Kidney (tissue), 14 donors: ENCODE results near the gene RGS17. TPM values are rescaled to one million over a fixed set of nuclear protein-coding genes. Genes with fewer than 3 reads are reported as not detected.

Experiments used
- DNase-seq, 5 donors: peaks; one replicate each; pipeline ENCODE4 v3.0.0-alpha.2; 2013 to 2020
- FAIRE-seq: peaks from 2 replicates; lab custom pipeline; 2012; peaks lifted over from hg19 to GRCh38; lab: Jason Lieb, UNC
- H3K27ac ChIP-seq, 2 donors: one replicate each; pipeline ENCODE4 v1.7.0; 2013; ENCODE audit warnings: low read depth in 2 of 2, low read length in 2 of 2, inconsistent platforms in 1 of 2
- H3K27me3 ChIP-seq: one replicate; pipeline ENCODE4 v1.7.1; 2013; ENCODE audit warnings: low read length, inconsistent platforms; ENCODE audit not compliant: control insufficient read depth, insufficient read depth
- H3K36me3 ChIP-seq, 3 donors: one replicate each; pipeline versions ENCODE4 v1.7.0 to v1.7.1; 2013; ENCODE audit warnings: low read length in 3 of 3, control low read depth in 1 of 3, inconsistent platforms in 1 of 3; ENCODE audit not compliant: insufficient read depth in 3 of 3, control insufficient read depth in 2 of 3
- H3K4me1 ChIP-seq, 3 donors: one replicate each; pipeline versions ENCODE4 v1.7.0 to v1.7.1; 2013; ENCODE audit warnings: low read length in 3 of 3, inconsistent platforms in 1 of 3, low read depth in 1 of 3; ENCODE audit not compliant: control insufficient read depth in 2 of 3, insufficient read depth in 2 of 3
- H3K4me3 ChIP-seq, 3 donors: one replicate each; pipeline versions ENCODE4 v1.7.0 to v1.8.1; 2013; ENCODE audit warnings: low read length in 3 of 3, control low read depth in 1 of 3, inconsistent platforms in 1 of 3
- H3K9ac ChIP-seq, 3 donors: one replicate each; pipeline versions ENCODE4 v1.7.0 to v1.7.1; 2013; ENCODE audit warnings: low read length in 3 of 3, control low read depth in 1 of 3, inconsistent platforms in 1 of 3
- H3K9me3 ChIP-seq, 3 donors: one replicate each; pipeline versions ENCODE4 v1.7.0 to v1.7.1; 2013; ENCODE audit warnings: low read length in 3 of 3, control low read depth in 1 of 3, inconsistent platforms in 1 of 3; ENCODE audit not compliant: control insufficient read depth in 2 of 3, insufficient read depth in 1 of 3
- intact Hi-C: fragments of 100-400 bp; cut with DNase I; formaldehyde crosslinking; loops from one replicate; pipeline ENCODE4 v1.11.1; 2022
- polyA plus RNA-seq: library from polyadenylated mRNA; stranded (reverse); fragments of 350-450 nt; fragmentation: Illumina TruSeq; extraction: RNeasy Lipid Tissue Mini Kit (QIAGEN cat#74804); gene quantifications from one replicate; pipeline ENCODE4 v1.2.3, GENCODE V29; 2014; ENCODE audit warnings: low read depth, low replicate concordance; ENCODE audit not compliant: insufficient read depth
- total RNA-seq: library from RNA; stranded (reverse); fragmentation: NEBNext Ultra II Directional; extraction: Animal tissue kit (Norgen Biotek cat#: 25700); gene quantifications from one replicate; pipeline ENCODE4 v1.2.1, GENCODE V29; 2021
- TF ChIP-seq, protein P1 (sequence below): IDR thresholded peaks from 3 replicates; pipeline ENCODE4 v1.5.1; 2012; ENCODE audit warnings: mild to moderate bottlenecking, moderate library complexity, borderline replicate concordance; ENCODE audit not compliant: insufficient read depth; ENCODE audit errors: extremely low read depth
- donor health status: control.
- donor health status: control.
- donor health status: control.
- donor health status: control.
- donor health status: control.
- donor health status: DM: yes; HTN: yes; CAD: no.
- donor health status: Normal renal cell carcinoma (clear cell type).

The RGS17 gene
- total and polyA plus RNA-seq, 2 donors from 2014 or later: 0.28 TPM; not detected in 1

DNA sequence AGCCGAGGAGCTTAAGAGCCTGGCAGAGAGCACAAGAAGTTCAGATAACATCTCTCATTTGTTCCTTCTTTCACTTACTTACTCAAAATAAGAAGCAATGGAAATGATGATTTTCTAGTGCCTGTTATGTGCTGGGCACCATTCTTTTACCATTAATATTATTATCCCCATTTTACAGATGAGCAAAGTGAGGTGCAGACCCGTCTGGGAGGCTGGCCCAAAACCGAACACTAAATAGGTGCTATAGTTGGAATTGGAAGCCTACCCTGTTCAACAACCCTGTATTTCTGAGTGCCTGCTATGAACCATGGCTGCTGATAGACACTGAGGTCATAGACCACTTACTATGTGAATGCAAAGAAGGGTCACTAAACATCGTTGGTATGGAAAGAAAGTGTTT is 103.6 kb downstream of the RGS17 start:
- Histone ChIP-seq H3K27me3 (no peaks in the 10 kb centered on the region), H3K4me3 (no peak overlapping the region), H3K9ac (no peak overlapping the region), H3K36me3 (no peaks in the 10 kb centered on the region), H3K9me3 (no peaks in the 10 kb centered on the region), H3K4me1 (peaks cover 0 to 3% (median 0%) of the 10 kb centered on the region in 3 donors), H3K27ac (no peak overlapping the region)
- intact Hi-C loops: no loop called here
- no peak for DNase-seq
- TF ChIP-seq, protein P1, sequence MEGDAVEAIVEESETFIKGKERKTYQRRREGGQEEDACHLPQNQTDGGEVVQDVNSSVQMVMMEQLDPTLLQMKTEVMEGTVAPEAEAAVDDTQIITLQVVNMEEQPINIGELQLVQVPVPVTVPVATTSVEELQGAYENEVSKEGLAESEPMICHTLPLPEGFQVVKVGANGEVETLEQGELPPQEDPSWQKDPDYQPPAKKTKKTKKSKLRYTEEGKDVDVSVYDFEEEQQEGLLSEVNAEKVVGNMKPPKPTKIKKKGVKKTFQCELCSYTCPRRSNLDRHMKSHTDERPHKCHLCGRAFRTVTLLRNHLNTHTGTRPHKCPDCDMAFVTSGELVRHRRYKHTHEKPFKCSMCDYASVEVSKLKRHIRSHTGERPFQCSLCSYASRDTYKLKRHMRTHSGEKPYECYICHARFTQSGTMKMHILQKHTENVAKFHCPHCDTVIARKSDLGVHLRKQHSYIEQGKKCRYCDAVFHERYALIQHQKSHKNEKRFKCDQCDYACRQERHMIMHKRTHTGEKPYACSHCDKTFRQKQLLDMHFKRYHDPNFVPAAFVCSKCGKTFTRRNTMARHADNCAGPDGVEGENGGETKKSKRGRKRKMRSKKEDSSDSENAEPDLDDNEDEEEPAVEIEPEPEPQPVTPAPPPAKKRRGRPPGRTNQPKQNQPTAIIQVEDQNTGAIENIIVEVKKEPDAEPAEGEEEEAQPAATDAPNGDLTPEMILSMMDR: no peak
- no peak for FAIRE-seq

DNA sequence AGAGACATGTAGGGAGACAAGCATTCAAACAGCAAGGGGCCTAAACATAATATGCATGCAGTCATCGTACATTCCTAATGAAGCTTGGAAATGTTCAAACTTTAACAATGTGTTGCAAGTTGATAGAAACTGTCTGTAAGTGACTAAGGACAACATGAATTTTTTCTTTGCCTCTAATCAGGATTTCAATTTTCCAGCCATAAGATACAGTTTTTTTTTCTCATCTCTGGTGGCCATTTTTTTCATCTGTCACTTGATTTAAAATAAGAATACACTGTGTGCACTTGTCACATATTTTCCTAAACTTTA is 106.4 kb downstream of the RGS17 start:
- Histone ChIP-seq H3K27me3 (no peaks in the 10 kb centered on the region), H3K27ac (no peak overlapping the region), H3K36me3 (no peaks in the 10 kb centered on the region), H3K4me1 (peaks cover 0 to 3% (median 0%) of the 10 kb centered on the region in 3 donors), H3K4me3 (no peak overlapping the region), H3K9me3 (no peaks in the 10 kb centered on the region), H3K9ac (no peak overlapping the region)
- intact Hi-C loops: no loop called here
- TF ChIP-seq, protein P1: no peak
- FAIRE-seq (no peak), DNase-seq (no peak)

DNA sequence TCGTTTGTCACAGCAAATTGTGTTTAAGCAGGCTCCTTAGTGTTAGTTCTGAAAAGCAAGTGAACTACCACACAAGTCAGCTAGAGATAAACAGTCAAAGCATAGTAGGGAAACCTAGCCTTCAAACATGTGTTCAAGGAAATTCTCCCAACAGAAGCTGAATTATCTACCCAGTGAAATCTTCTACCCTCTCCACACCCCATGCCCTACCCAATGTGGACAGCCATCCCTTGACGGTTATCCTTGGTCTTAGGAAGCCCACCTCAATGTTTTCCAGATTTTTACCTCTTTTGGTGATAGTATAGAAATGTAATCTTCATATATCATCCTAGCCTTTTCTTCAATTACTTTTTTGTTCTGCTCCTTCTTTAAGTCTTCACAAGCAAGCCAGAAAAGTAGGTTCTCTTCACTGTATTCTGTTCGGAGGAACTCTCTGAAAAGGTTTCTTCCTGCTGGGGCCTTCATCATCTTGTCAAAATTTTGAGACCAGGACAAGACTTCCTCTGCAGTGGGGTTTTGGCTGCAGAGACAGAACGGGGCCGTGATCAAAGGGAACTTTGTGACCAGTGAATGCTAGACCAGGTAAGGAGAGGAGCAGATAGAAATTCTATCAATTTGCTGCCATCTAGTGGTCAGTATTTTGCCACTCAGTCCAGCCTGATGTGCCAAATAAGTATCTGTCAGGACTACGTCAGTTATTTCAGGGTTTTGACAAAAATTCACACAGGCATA is 106.9 kb downstream of the RGS17 start:
- Histone ChIP-seq H3K9me3 (no peaks in the 10 kb centered on the region), H3K27ac (no peak overlapping the region), H3K9ac (no peak overlapping the region), H3K4me1 (peaks cover 0 to 3% (median 0%) of the 10 kb centered on the region in 3 donors), H3K27me3 (no peaks in the 10 kb centered on the region), H3K36me3 (no peaks in the 10 kb centered on the region), H3K4me3 (no peak overlapping the region)
- intact Hi-C loops: no loop called here
- TF ChIP-seq, protein P1: peak; percentile 78
- DNase-seq: peak in 3 of 5 donors; percentile 46 to 72 (median 65)
- no peak for FAIRE-seq
